Astrocyte of the spinal cord (primary cell): Measurements from ENCODE around the gene ZNF774.
A peak's percentile ranks its signal among the peaks of the same experiment; 100 is the strongest.

Source experiments
- DNase-seq: peaks from one replicate; pipeline ENCODE4 v3.0.0; 2011; ENCODE audit warnings: low read depth, low spot score
- H3K4me3 ChIP-seq: 2 replicates; pipeline ENCODE4 v1.5.1; 2011; ENCODE audit warnings: low read depth, mild to moderate bottlenecking, low read length, moderate library complexity
- CTCF ChIP-seq: IDR thresholded peaks from 2 replicates; pipeline ENCODE4 v1.5.1; 2012; ENCODE audit warnings: low read depth, mild to moderate bottlenecking, low read length, inconsistent platforms
- in situ Hi-C: cut with HindIII; loops from 2 replicates; pipeline ENCODE4 v1.10.0; 2017; ENCODE audit warnings: low sequenced_read_pairs

Gene ZNF774

DNA sequence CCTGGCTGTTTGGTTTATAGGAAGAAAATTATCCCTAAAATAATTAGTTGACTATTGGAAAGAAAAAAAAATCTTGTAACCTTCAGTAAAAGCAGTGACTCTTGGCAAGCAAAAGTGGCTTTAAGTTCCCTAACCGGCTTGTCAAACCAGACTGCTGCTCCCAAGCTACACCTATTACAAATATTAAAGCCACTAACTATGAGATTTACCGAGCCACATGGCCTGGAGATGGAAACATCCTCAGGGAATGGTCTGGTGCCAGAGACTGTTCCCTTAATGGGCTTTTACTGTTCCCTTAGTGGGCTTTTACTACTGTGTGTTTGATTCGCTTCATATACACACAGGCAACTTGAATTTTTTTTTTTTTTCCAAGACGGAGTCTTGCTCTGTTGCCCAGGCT is 35.9 kb upstream of the ZNF774 start:
- no peak for TF ChIP-seq CTCF

GRCh38 chr15:90318591-90318990 is 33.5 kb upstream of the ZNF774 start:
- no peak for TF ChIP-seq CTCF
- in situ Hi-C loops = no loop called here
- DNase-seq = no peak
- H3K4me3 ChIP-seq = no peak overlapping the region

More for the DNA sequence above, 35.9 kb upstream of the ZNF774 start:
- no peak for DNase-seq
- in situ Hi-C loops = no loop called here
- H3K4me3 ChIP-seq = no peak overlapping the region

DNA sequence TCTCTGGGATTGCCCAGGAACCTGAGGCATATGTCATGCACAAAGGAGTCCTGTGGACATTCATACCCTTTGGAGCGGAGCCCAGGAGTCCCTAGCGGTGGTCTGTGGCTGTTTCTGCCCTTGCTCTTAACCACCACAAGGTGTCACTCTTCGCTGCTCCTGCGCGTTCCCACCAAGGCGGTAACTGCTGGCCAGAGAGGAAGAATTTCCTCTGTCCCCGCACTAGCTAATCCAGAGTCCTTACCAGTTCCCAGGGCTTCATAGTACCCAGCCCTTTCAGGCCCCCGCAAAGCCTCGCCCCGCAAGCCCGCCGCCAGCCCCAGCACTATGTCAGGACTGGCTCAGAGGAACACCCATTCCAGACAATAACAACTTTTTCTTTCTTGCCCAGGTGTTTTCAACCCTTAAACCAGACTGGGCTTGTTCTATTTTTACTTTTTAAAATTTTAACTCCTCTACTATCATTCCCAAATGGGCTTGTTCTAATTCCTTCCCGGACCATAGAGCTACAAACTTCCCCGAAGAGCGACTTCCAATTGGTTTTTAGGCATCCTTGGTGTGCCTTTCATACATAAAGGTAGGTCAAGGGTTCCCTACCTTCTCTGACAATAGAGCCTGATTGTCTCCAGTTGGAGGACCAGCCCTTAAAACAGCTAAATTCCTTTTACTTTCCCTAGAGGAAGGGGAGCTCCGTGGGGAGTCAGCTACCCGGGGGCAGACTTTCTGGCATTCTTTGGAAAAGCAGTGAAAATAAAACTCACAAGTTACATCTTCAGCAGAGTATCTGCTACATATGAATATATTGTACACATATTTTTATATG is 31.8 kb upstream of the ZNF774 start:
- in situ Hi-C loops = no loop called here
- H3K4me3 ChIP-seq = no peak overlapping the region

GRCh38 chr15:90320885-90321278 is 31.2 kb upstream of the ZNF774 start:
- no peak overlapping the region for H3K4me3 ChIP-seq
- no peak for TF ChIP-seq CTCF
- in situ Hi-C loops = no loop called here
- DNase-seq = no peak

More for the DNA sequence above, 31.8 kb upstream of the ZNF774 start:
- TF ChIP-seq CTCF = peak; percentile 99
- peak; percentile 92 for DNase-seq

DNA sequence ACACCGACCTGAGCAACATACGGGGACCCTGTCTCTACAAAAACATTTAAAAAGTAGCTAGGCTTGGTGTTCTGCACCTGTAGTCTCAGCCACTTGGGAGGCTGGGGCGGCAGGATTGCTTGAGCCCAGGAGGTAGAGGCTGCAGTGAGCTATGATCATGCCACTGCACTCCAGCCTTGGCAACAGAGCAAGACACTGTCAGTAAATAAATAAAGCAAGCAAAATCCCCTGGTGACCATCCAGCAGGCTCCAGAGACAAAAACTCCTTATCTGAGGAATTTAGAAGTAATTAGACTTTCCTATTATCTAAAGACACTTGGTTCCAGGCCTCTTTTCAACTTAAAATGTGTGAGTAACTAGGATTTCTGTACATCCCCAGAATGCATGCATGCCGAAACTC is 29.5 kb upstream of the ZNF774 start:
- no peak for TF ChIP-seq CTCF
- DNase-seq = no peak
- no peak overlapping the region for H3K4me3 ChIP-seq
- in situ Hi-C loops = no loop called here

DNA sequence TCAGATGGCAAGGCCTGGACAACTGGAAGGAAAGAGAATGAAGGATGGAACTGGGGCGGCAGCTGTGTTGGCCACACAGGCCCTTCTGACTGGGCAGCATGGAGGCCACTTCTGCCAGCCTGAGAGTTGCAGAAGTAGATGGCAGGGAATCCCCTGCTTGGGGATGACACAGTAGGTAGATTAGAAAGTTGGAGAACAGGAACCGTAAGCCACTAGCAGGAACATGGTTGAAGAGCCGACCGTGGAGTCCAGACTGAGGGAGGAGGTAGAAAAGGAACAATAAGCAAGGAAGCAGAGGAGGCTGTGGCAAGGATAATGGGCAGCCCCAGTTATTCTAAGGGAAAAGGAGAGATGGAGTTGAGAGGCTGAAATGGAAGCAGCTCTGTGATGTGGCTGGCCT is 26.4 kb upstream of the ZNF774 start:
- DNase-seq = no peak
- no peak for TF ChIP-seq CTCF
- H3K4me3 ChIP-seq = no peak overlapping the region
- in situ Hi-C loops = no loop called here

DNA sequence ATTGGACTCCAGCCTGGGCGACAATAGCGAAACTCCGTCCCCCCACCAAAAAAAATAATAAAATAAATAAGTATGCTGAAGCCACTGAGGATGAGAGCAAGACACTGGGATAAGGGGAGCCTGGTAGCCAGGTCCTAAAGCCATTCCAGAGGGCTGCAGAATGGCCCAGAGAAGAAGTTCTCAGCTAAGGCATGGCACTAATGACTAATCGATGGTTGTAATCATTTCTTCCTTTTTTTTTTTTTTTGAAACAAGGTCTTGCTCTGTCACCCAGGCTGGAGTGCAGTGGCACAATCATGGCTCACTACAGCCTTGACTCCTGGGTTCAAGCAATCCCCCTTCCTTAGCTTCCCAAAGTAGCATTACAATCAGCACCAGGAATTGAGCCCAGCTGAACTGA is 25.6 kb upstream of the ZNF774 start:
- H3K4me3 ChIP-seq = no peak overlapping the region
- in situ Hi-C loops = no loop called here
- no peak for DNase-seq
- no peak for TF ChIP-seq CTCF
